ENCODE measurements around the gene LRRC1.

The LRRC1 gene

GRCh38 chr6:53896196-53896595 lies 101.4 kb downstream of the LRRC1 start:
- no peak for DNase-seq

GRCh38 chr6:53898026-53898795 lies 103.4 kb downstream of the LRRC1 start:
- DNase-seq, result no peak

- no peak for DNase-seq
Observed at GRCh38 chr6:53899512-53899911, 104.7 kb downstream of the LRRC1 start.

GRCh38 chr6:53903357-53903756 lies 108.6 kb downstream of the LRRC1 start:
- no peak for DNase-seq

GRCh38 chr6:53906103-53906502 lies 111.3 kb downstream of the LRRC1 start:
- DNase-seq, result no peak

- no peak for DNase-seq
Observed at GRCh38 chr6:53906842-53907241, 112.0 kb downstream of the LRRC1 start.

- no peak for DNase-seq
Observed at GRCh38 chr6:53910834-53911233, 116.0 kb downstream of the LRRC1 start.

GRCh38 chr6:53912661-53913060 lies 117.9 kb downstream of the LRRC1 start:
- no peak for DNase-seq

GRCh38 chr6:53913286-53913685 lies 118.5 kb downstream of the LRRC1 start:
- DNase-seq, result no peak

GRCh38 chr6:53915026-53915691 lies 120.4 kb downstream of the LRRC1 start:
- no peak for DNase-seq

- DNase-seq, result no peak
Observed at GRCh38 chr6:53916804-53917463, 122.1 kb downstream of the LRRC1 start.

- no peak for DNase-seq
Observed at GRCh38 chr6:53917464-53917842, 122.6 kb downstream of the LRRC1 start.

GRCh38 chr6:53918854-53919510 lies 124.2 kb downstream of the LRRC1 start:
- DNase-seq, result no peak

GRCh38 chr6:53919881-53920360 lies 125.1 kb downstream of the LRRC1 start:
- no peak for DNase-seq

GRCh38 chr6:53920881-53921280 lies 126.1 kb downstream of the LRRC1 start:
- no peak for DNase-seq

GRCh38 chr6:53921639-53922038 lies 126.8 kb downstream of the LRRC1 start:
- DNase-seq, result no peak

- no peak for DNase-seq
Observed at GRCh38 chr6:53922539-53922981, 127.8 kb downstream of the LRRC1 start.

- DNase-seq, result no peak
Observed at GRCh38 chr6:53924277-53924676, 129.5 kb downstream of the LRRC1 start.

- no peak for DNase-seq
Observed at GRCh38 chr6:53924821-53925422, 130.1 kb downstream of the LRRC1 start.

GRCh38 chr6:53925891-53926290 lies 131.1 kb downstream of the LRRC1 start:
- no peak for DNase-seq

- DNase-seq, result no peak
Observed at GRCh38 chr6:53926505-53926904, 131.7 kb downstream of the LRRC1 start.

GRCh38 chr6:53928641-53929040 lies 133.8 kb downstream of the LRRC1 start:
- DNase-seq, result no peak
